GM15510 (cell line): ENCODE data around the gene LEFTY1.

Source experiments
- POLR2A ChIP-seq: IDR thresholded peaks from 3 replicates; pipeline ENCODE4 v1.6.1; 2011; ENCODE audit warnings: borderline replicate concordance; ENCODE audit not compliant: insufficient read length; ENCODE audit errors: extremely low read depth

The LEFTY1 gene

GRCh38 chr1:225873281-225873850 is 15.6 kb downstream of the LEFTY1 start:
- no peak for TF ChIP-seq POLR2A

- TF ChIP-seq POLR2A, result no peak
Measured at GRCh38 chr1:225872075-225872430, 16.9 kb downstream of the LEFTY1 start.

GRCh38 chr1:225871359-225872074 is 17.4 kb downstream of the LEFTY1 start:
- no peak for TF ChIP-seq POLR2A

- no peak for TF ChIP-seq POLR2A
Measured at GRCh38 chr1:225870911-225871310, 18.0 kb downstream of the LEFTY1 start.

- TF ChIP-seq POLR2A, result no peak
Measured at GRCh38 chr1:225868631-225869330, 20.2 kb downstream of the LEFTY1 start.

GRCh38 chr1:225866981-225867380 is 22.0 kb downstream of the LEFTY1 start:
- TF ChIP-seq POLR2A, result no peak

GRCh38 chr1:225866061-225866837 is 22.7 kb downstream of the LEFTY1 start:
- no peak for TF ChIP-seq POLR2A

- TF ChIP-seq POLR2A, result no peak
Measured at GRCh38 chr1:225865514-225865913, 23.4 kb downstream of the LEFTY1 start.

GRCh38 chr1:225863167-225863566 is 25.8 kb downstream of the LEFTY1 start:
- no peak for TF ChIP-seq POLR2A

- TF ChIP-seq POLR2A, result no peak
Measured at GRCh38 chr1:225862581-225862950, 26.4 kb downstream of the LEFTY1 start.

- no peak for TF ChIP-seq POLR2A
Measured at GRCh38 chr1:225861834-225862580, 26.9 kb downstream of the LEFTY1 start.

GRCh38 chr1:225860876-225861441 is 28.0 kb downstream of the LEFTY1 start:
- no peak for TF ChIP-seq POLR2A

- no peak for TF ChIP-seq POLR2A
Measured at GRCh38 chr1:225860107-225860506, 28.8 kb downstream of the LEFTY1 start.

GRCh38 chr1:225859151-225859550 is 29.8 kb downstream of the LEFTY1 start:
- TF ChIP-seq POLR2A, result no peak

- no peak for TF ChIP-seq POLR2A
Measured at GRCh38 chr1:225857256-225857655, 31.7 kb downstream of the LEFTY1 start.
